RWPE2 (cell line): ENCODE results near the gene SRSF10.

Source experiments
- ATAC-seq: fragments of 200-7000 bp; cut with Tn5 transposase; 3 replicates; pipeline ENCODE4 v1.9.1; 2021; ENCODE audit warnings: low read depth
- DNase-seq: peaks from one replicate; pipeline ENCODE4 v3.0.0-alpha.2; 2020; ENCODE audit warnings: low spot score
- H3K27ac ChIP-seq: fragments of 450-650 bp; 2 replicates; pipeline ENCODE4 v1.5.1; 2017; ENCODE audit warnings: mild to moderate bottlenecking; ENCODE audit not compliant: poor library complexity, severe bottlenecking
- H3K27me3 ChIP-seq: fragments of 250-450 bp; sonication (Bioruptor Pico); 2 replicates; pipeline ENCODE4 v1.5.1; 2021; ENCODE audit warnings: mild to moderate bottlenecking, moderate library complexity; ENCODE audit not compliant: insufficient read depth, poor library complexity, severe bottlenecking
- H3K36me3 ChIP-seq: fragments of 250-450 bp; sonication (Bioruptor Pico); 2 replicates; pipeline ENCODE4 v1.5.1; 2020; ENCODE audit warnings: low read depth, mild to moderate bottlenecking, moderate library complexity
- H3K4me1 ChIP-seq: fragments of 250-450 bp; sonication (Bioruptor Pico); 2 replicates; pipeline ENCODE4 v1.5.1; 2021; ENCODE audit warnings: mild to moderate bottlenecking, moderate library complexity; ENCODE audit not compliant: insufficient read depth, poor library complexity, severe bottlenecking
- H3K4me3 ChIP-seq: fragments of 250-450 bp; sonication (Bioruptor Pico); 2 replicates; pipeline ENCODE4 v1.5.1; 2021; ENCODE audit warnings: mild to moderate bottlenecking, moderate library complexity; ENCODE audit not compliant: severe bottlenecking
- H3K9me3 ChIP-seq: fragments of 250-450 bp; sonication (Bioruptor Pico); 2 replicates; pipeline ENCODE4 v1.5.1; 2021; ENCODE audit warnings: mild to moderate bottlenecking, moderate library complexity; ENCODE audit not compliant: severe bottlenecking
- TF ChIP-seq, protein P1 (sequence below): fragments of 450-650 bp; IDR thresholded peaks from one replicate; pipeline ENCODE4 v1.5.1; 2017; ENCODE audit warnings: mild to moderate bottlenecking, moderate library complexity; ENCODE audit not compliant: poor library complexity, severe bottlenecking

Gene SRSF10

GRCh38 chr1:23915466-23915865 is 64.7 kb downstream of the SRSF10 start:
- TF ChIP-seq, protein P1, sequence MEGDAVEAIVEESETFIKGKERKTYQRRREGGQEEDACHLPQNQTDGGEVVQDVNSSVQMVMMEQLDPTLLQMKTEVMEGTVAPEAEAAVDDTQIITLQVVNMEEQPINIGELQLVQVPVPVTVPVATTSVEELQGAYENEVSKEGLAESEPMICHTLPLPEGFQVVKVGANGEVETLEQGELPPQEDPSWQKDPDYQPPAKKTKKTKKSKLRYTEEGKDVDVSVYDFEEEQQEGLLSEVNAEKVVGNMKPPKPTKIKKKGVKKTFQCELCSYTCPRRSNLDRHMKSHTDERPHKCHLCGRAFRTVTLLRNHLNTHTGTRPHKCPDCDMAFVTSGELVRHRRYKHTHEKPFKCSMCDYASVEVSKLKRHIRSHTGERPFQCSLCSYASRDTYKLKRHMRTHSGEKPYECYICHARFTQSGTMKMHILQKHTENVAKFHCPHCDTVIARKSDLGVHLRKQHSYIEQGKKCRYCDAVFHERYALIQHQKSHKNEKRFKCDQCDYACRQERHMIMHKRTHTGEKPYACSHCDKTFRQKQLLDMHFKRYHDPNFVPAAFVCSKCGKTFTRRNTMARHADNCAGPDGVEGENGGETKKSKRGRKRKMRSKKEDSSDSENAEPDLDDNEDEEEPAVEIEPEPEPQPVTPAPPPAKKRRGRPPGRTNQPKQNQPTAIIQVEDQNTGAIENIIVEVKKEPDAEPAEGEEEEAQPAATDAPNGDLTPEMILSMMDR = no peak
- DNase-seq (no peak), ATAC-seq (no peak)
- Histone ChIP-seq H3K9me3 (no peaks in the 10 kb centered on the region), H3K4me1 (no peaks in the 10 kb centered on the region), H3K27me3 (no peaks in the 10 kb centered on the region), H3K27ac (no peak overlapping the region), H3K36me3 (no peaks in the 10 kb centered on the region), H3K4me3 (no peak overlapping the region)

DNA sequence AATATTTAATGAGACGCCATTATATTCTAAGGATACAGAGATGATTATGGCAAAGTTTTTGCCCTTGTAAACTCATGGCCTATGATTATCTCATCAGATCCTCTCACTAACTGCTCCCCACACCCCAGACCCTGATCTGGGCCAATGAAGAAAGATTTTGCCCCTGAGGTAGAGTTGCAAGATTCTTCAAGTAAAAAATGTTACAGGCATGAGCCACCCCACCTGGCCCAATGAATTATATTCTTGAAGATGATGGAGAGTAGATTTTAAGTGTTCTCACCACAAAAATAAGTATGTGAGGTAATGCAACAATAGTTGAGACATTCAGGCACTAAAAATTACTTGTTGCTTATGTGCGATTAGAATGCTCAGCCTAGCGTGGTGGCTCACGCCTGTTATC is 65.2 kb downstream of the SRSF10 start:
- H3K4me1 ChIP-seq = no peaks in the 10 kb centered on the region

More for the DNA sequence above, 65.2 kb downstream of the SRSF10 start:
- TF ChIP-seq, protein P1 = no peak
- H3K9me3 ChIP-seq = no peaks in the 10 kb centered on the region
- no peak overlapping the region for H3K4me3 ChIP-seq
- H3K27me3 ChIP-seq = no peaks in the 10 kb centered on the region
- ATAC-seq (no peak), DNase-seq (no peak)
- H3K36me3 ChIP-seq = no peaks in the 10 kb centered on the region
- no peak overlapping the region for H3K27ac ChIP-seq
